K562 (cell line): ENCODE measurements around the gene NRDE2. TPM values are rescaled to one million over a fixed set of nuclear protein-coding genes. Genes with fewer than 3 reads are reported as not detected.

Experiments
- REST ChIP-seq, 2 experiments: fragments of 450-650 bp; formaldehyde crosslinking in 1 of 2; IDR thresholded peaks; 2 replicates each; pipeline versions ENCODE4 v1.4.0 to v1.6.1; 2014 to 2020; ENCODE audit warnings: mild to moderate bottlenecking in 2 of 2, borderline replicate concordance in 1 of 2, low read depth in 1 of 2
- TRIM28 ChIP-seq: fragments of 450-650 bp; IDR thresholded peaks from 2 replicates; pipeline ENCODE4 v1.6.1; 2017
- polyA plus RNA-seq, 8 experiments: library from polyadenylated mRNA; depleted of rRNA in 4 of 8; stranded (reverse) in 5 of 8; unstranded in 3 of 8; fragments of >200 nt; fragmentation: Nextera tagmentation in 2 of 8; fragmentation: Illumina TruSeq in 1 of 8; extraction: Ambion mirVana in 2 of 8; extraction: Trizol in 1 of 8; gene quantifications; 2 replicates each; pipeline versions ENCODE4 v1.2.1 to v1.2.3, GENCODE V29; 2011 to 2014; ENCODE audit warnings: inconsistent platforms in 1 of 8, missing spikeins in 1 of 8
- total RNA-seq, 7 experiments: library from RNA; depleted of rRNA in 6 of 7; stranded (reverse); fragments of >200 nt in 6 of 7; fragmentation: Illumina TruSeq in 2 of 7; extraction: Trizol in 2 of 7; gene quantifications; 2 replicates each; pipeline versions ENCODE4 v1.2.1 to v1.2.3, GENCODE V29; 2011 to 2021; ENCODE audit warnings: low replicate concordance in 1 of 7
- TF ChIP-seq, protein P1 (sequence below): fragments of 200-600 bp; sonication (generic); IDR thresholded peaks from one replicate; pipeline ENCODE4 v1.6.1; 2012; ENCODE audit warnings: mild to moderate bottlenecking, low read depth, low read length, inconsistent platforms

Gene NRDE2
- total and polyA plus RNA-seq, 9 of the 15 experiments (the other 6 are each of a cell fraction or from before 2014, with no cell fraction given), result 3.3 to 15.0 (median 8.4) TPM

GRCh38 chr14:90349739-90350138 is 18.0 kb upstream of the NRDE2 start (continued):
- TF ChIP-seq, protein P1, sequence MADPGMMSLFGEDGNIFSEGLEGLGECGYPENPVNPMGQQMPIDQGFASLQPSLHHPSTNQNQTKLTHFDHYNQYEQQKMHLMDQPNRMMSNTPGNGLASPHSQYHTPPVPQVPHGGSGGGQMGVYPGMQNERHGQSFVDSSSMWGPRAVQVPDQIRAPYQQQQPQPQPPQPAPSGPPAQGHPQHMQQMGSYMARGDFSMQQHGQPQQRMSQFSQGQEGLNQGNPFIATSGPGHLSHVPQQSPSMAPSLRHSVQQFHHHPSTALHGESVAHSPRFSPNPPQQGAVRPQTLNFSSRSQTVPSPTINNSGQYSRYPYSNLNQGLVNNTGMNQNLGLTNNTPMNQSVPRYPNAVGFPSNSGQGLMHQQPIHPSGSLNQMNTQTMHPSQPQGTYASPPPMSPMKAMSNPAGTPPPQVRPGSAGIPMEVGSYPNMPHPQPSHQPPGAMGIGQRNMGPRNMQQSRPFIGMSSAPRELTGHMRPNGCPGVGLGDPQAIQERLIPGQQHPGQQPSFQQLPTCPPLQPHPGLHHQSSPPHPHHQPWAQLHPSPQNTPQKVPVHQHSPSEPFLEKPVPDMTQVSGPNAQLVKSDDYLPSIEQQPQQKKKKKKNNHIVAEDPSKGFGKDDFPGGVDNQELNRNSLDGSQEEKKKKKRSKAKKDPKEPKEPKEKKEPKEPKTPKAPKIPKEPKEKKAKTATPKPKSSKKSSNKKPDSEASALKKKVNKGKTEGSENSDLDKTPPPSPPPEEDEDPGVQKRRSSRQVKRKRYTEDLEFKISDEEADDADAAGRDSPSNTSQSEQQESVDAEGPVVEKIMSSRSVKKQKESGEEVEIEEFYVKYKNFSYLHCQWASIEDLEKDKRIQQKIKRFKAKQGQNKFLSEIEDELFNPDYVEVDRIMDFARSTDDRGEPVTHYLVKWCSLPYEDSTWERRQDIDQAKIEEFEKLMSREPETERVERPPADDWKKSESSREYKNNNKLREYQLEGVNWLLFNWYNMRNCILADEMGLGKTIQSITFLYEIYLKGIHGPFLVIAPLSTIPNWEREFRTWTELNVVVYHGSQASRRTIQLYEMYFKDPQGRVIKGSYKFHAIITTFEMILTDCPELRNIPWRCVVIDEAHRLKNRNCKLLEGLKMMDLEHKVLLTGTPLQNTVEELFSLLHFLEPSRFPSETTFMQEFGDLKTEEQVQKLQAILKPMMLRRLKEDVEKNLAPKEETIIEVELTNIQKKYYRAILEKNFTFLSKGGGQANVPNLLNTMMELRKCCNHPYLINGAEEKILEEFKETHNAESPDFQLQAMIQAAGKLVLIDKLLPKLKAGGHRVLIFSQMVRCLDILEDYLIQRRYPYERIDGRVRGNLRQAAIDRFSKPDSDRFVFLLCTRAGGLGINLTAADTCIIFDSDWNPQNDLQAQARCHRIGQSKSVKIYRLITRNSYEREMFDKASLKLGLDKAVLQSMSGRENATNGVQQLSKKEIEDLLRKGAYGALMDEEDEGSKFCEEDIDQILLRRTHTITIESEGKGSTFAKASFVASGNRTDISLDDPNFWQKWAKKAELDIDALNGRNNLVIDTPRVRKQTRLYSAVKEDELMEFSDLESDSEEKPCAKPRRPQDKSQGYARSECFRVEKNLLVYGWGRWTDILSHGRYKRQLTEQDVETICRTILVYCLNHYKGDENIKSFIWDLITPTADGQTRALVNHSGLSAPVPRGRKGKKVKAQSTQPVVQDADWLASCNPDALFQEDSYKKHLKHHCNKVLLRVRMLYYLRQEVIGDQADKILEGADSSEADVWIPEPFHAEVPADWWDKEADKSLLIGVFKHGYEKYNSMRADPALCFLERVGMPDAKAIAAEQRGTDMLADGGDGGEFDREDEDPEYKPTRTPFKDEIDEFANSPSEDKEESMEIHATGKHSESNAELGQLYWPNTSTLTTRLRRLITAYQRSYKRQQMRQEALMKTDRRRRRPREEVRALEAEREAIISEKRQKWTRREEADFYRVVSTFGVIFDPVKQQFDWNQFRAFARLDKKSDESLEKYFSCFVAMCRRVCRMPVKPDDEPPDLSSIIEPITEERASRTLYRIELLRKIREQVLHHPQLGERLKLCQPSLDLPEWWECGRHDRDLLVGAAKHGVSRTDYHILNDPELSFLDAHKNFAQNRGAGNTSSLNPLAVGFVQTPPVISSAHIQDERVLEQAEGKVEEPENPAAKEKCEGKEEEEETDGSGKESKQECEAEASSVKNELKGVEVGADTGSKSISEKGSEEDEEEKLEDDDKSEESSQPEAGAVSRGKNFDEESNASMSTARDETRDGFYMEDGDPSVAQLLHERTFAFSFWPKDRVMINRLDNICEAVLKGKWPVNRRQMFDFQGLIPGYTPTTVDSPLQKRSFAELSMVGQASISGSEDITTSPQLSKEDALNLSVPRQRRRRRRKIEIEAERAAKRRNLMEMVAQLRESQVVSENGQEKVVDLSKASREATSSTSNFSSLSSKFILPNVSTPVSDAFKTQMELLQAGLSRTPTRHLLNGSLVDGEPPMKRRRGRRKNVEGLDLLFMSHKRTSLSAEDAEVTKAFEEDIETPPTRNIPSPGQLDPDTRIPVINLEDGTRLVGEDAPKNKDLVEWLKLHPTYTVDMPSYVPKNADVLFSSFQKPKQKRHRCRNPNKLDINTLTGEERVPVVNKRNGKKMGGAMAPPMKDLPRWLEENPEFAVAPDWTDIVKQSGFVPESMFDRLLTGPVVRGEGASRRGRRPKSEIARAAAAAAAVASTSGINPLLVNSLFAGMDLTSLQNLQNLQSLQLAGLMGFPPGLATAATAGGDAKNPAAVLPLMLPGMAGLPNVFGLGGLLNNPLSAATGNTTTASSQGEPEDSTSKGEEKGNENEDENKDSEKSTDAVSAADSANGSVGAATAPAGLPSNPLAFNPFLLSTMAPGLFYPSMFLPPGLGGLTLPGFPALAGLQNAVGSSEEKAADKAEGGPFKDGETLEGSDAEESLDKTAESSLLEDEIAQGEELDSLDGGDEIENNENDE, result no peak
- TF ChIP-seq TRIM28 (no peak), REST (IDR thresholded peaks at IDR 0.05; ENCODE audit: borderline replicate concordance) (no peak), REST (CRISPR knock-in tag; IDR thresholded peaks at IDR 0.05; ENCODE audit: low read depth) (no peak)
